Keratinocyte (primary cell): ENCODE results near the gene RSAD1.

Source experiments
- CTCF ChIP-seq, 3 experiments: IDR thresholded peaks in 1 of 3; conservative IDR thresholded peaks in 1 of 3; optimal IDR thresholded peaks in 1 of 3; 2 replicates in 2 of 3; 3 replicates in 1 of 3; pipeline versions ENCODE3 to v1.5.1; 2011; ENCODE audit warnings: low read length in 3 of 3, mild to moderate bottlenecking in 3 of 3, moderate library complexity in 2 of 3, control low read depth in 1 of 3, inconsistent platforms in 1 of 3; ENCODE audit not compliant: insufficient read depth in 2 of 3; ENCODE audit errors: extremely low read depth in 1 of 3
- EZH2 ChIP-seq: IDR thresholded peaks from one replicate; pipeline ENCODE4 v1.6.1; 2012; ENCODE audit warnings: inconsistent platforms, mild to moderate bottlenecking, low read length, moderate library complexity

GRCh38 chr17:50507871-50508572 is 29.4 kb downstream of the RSAD1 start, which contains the start of gene MYCBPAP:
- TF ChIP-seq CTCF (optimal IDR thresholded peaks at IDR 0.05 in 1 of 3, IDR thresholded peaks at IDR 0.05 in 1 of 3, conservative IDR thresholded peaks at IDR 0.05 in 1 of 3; ENCODE audit: extremely low read depth in 1 of 3, insufficient read depth in 2 of 3, low read length in 3 of 3) (peak in 1 of 3 experiments; percentile 56), EZH2 (no peak)
